ENCODE measurements around the gene CAMTA1. TPM values are rescaled to one million over a fixed set of nuclear protein-coding genes. Genes with fewer than 3 reads are reported as not detected.

The CAMTA1 gene
- polyA plus RNA-seq, 1 donor from 2014 or later = 162 TPM

GRCh38 chr1:7676274-7676945, 891.2 kb downstream of the CAMTA1 start:
- Histone ChIP-seq H3K4me2 (ENCODE audit: low read length) (no peak overlapping the region), H3K4me3 (ENCODE audit: low read length) (no peak overlapping the region), H3K36me3 (ENCODE audit: insufficient read depth, low read length) (no peaks in the 10 kb centered on the region), H3K9me3 (ENCODE audit: low read length) (no peaks in the 10 kb centered on the region), H4K20me1 (ENCODE audit: insufficient read depth) (no peaks in the 10 kb centered on the region), H3K27me3 (ENCODE audit: insufficient read depth, low read depth, low read length) (no peaks in the 10 kb centered on the region), H3F3A (ENCODE audit: insufficient read depth, low read length, poor library complexity, severe bottlenecking) (peaks cover 2% of the 10 kb centered on the region), H3K9ac (ENCODE audit: low read length) (no peak overlapping the region), H3K9me2 (ENCODE audit: insufficient read depth, low read length) (no peaks in the 10 kb centered on the region), H3K27ac (ENCODE audit: low read length) (no peak overlapping the region), H3K79me2 (replicated peaks; ENCODE audit: insufficient read depth, low read length) (no peaks in the 10 kb centered on the region), H2AFZ (ENCODE audit: low read depth, low read length) (no peak overlapping the region)
- TF ChIP-seq SMC3 (conservative IDR thresholded peaks at IDR 0.05; ENCODE audit: poor library complexity) = no peak
- no peak for TF ChIP-seq POLR2AphosphoS5 (IDR thresholded peaks at IDR 0.05)
- TF ChIP-seq MXI1 (conservative IDR thresholded peaks at IDR 0.05; ENCODE audit: poor library complexity, severe bottlenecking) = no peak
- TF ChIP-seq EZH2 (IDR thresholded peaks at IDR 0.05; ENCODE audit: borderline replicate concordance, insufficient read depth, low read length, poor library complexity, severe bottlenecking) = no peak
- no peak for TF ChIP-seq RAD21 (conservative IDR thresholded peaks at IDR 0.05)
- no peak for TF ChIP-seq EP300 (conservative IDR thresholded peaks at IDR 0.05; ENCODE audit: poor library complexity, severe bottlenecking)
- TF ChIP-seq, protein P1, sequence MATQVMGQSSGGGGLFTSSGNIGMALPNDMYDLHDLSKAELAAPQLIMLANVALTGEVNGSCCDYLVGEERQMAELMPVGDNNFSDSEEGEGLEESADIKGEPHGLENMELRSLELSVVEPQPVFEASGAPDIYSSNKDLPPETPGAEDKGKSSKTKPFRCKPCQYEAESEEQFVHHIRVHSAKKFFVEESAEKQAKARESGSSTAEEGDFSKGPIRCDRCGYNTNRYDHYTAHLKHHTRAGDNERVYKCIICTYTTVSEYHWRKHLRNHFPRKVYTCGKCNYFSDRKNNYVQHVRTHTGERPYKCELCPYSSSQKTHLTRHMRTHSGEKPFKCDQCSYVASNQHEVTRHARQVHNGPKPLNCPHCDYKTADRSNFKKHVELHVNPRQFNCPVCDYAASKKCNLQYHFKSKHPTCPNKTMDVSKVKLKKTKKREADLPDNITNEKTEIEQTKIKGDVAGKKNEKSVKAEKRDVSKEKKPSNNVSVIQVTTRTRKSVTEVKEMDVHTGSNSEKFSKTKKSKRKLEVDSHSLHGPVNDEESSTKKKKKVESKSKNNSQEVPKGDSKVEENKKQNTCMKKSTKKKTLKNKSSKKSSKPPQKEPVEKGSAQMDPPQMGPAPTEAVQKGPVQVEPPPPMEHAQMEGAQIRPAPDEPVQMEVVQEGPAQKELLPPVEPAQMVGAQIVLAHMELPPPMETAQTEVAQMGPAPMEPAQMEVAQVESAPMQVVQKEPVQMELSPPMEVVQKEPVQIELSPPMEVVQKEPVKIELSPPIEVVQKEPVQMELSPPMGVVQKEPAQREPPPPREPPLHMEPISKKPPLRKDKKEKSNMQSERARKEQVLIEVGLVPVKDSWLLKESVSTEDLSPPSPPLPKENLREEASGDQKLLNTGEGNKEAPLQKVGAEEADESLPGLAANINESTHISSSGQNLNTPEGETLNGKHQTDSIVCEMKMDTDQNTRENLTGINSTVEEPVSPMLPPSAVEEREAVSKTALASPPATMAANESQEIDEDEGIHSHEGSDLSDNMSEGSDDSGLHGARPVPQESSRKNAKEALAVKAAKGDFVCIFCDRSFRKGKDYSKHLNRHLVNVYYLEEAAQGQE (IDR thresholded peaks at IDR 0.05; ENCODE audit: borderline replicate concordance) = no peak
- TF ChIP-seq TAF1 (IDR thresholded peaks at IDR 0.05; ENCODE audit: low read depth) = no peak
- TF ChIP-seq, protein P2, sequence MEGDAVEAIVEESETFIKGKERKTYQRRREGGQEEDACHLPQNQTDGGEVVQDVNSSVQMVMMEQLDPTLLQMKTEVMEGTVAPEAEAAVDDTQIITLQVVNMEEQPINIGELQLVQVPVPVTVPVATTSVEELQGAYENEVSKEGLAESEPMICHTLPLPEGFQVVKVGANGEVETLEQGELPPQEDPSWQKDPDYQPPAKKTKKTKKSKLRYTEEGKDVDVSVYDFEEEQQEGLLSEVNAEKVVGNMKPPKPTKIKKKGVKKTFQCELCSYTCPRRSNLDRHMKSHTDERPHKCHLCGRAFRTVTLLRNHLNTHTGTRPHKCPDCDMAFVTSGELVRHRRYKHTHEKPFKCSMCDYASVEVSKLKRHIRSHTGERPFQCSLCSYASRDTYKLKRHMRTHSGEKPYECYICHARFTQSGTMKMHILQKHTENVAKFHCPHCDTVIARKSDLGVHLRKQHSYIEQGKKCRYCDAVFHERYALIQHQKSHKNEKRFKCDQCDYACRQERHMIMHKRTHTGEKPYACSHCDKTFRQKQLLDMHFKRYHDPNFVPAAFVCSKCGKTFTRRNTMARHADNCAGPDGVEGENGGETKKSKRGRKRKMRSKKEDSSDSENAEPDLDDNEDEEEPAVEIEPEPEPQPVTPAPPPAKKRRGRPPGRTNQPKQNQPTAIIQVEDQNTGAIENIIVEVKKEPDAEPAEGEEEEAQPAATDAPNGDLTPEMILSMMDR (IDR thresholded peaks at IDR 0.05; ENCODE audit: poor library complexity, severe bottlenecking) = no peak

- Histone ChIP-seq H3K9ac (ENCODE audit: low read length) (no peak overlapping the region), H4K20me1 (ENCODE audit: insufficient read depth) (no peaks in the 10 kb centered on the region), H3F3A (ENCODE audit: insufficient read depth, low read length, poor library complexity, severe bottlenecking) (no peaks in the 10 kb centered on the region), H3K9me3 (ENCODE audit: low read length) (no peaks in the 10 kb centered on the region), H3K79me2 (replicated peaks; ENCODE audit: insufficient read depth, low read length) (no peaks in the 10 kb centered on the region), H3K27me3 (ENCODE audit: insufficient read depth, low read depth, low read length) (no peaks in the 10 kb centered on the region), H3K27ac (ENCODE audit: low read length) (no peak overlapping the region), H3K36me3 (ENCODE audit: insufficient read depth, low read length) (no peaks in the 10 kb centered on the region), H3K4me3 (ENCODE audit: low read length) (no peak overlapping the region), H3K9me2 (ENCODE audit: insufficient read depth, low read length) (no peaks in the 10 kb centered on the region), H2AFZ (ENCODE audit: low read depth, low read length) (no peak overlapping the region), H3K4me2 (ENCODE audit: low read length) (no peak overlapping the region)
- no peak for TF ChIP-seq EZH2 (IDR thresholded peaks at IDR 0.05; ENCODE audit: borderline replicate concordance, insufficient read depth, low read length, poor library complexity, severe bottlenecking)
- TF ChIP-seq TAF1 (IDR thresholded peaks at IDR 0.05; ENCODE audit: low read depth) = no peak
- TF ChIP-seq RAD21 (conservative IDR thresholded peaks at IDR 0.05) = no peak
- TF ChIP-seq MXI1 (conservative IDR thresholded peaks at IDR 0.05; ENCODE audit: poor library complexity, severe bottlenecking) = no peak
- TF ChIP-seq, protein P2 (IDR thresholded peaks at IDR 0.05; ENCODE audit: poor library complexity, severe bottlenecking) = no peak
- no peak for TF ChIP-seq POLR2AphosphoS5 (IDR thresholded peaks at IDR 0.05)
- TF ChIP-seq EP300 (conservative IDR thresholded peaks at IDR 0.05; ENCODE audit: poor library complexity, severe bottlenecking) = no peak
Observed at GRCh38 chr1:7677111-7677510, 891.9 kb downstream of the CAMTA1 start.

Data from neural cell (in vitro differentiated cells).